MM.1S (cell line): ENCODE measurements around the gene GSTA4.

Source experiments
- DNase-seq: peaks from one replicate; pipeline ENCODE4 v3.0.0-alpha.2; 2015
- H2AFZ ChIP-seq: fragments of 300-600 bp; sonication (generic); 2 replicates; pipeline ENCODE4 v1.6.0; 2016; ENCODE audit warnings: antibody characterized with exemption, low read length
- H3F3A ChIP-seq: fragments of 300-600 bp; sonication (generic); 2 replicates; pipeline ENCODE4 v1.6.1; 2016; ENCODE audit warnings: mild to moderate bottlenecking, antibody characterized with exemption, low read length, moderate library complexity, mixed read lengths; ENCODE audit not compliant: insufficient read depth
- H3K27ac ChIP-seq: fragments of 300-600 bp; sonication (generic); 2 replicates; pipeline ENCODE4 v1.5.1; 2016; ENCODE audit warnings: mild to moderate bottlenecking, low read length
- H3K27me3 ChIP-seq: fragments of 300-600 bp; sonication (generic); replicated peaks from 2 replicates; pipeline ENCODE4 v1.6.0; 2016; ENCODE audit warnings: low read length; ENCODE audit not compliant: insufficient read depth
- H3K36me3 ChIP-seq: fragments of 300-600 bp; sonication (generic); replicated peaks from 2 replicates; pipeline ENCODE4 v1.6.1; 2016; ENCODE audit warnings: mild to moderate bottlenecking, low read length, mixed read lengths; ENCODE audit not compliant: insufficient read depth
- H3K4me1 ChIP-seq: fragments of 300-600 bp; sonication (generic); 2 replicates; pipeline ENCODE4 v1.6.1; 2016; ENCODE audit warnings: low read length, mixed read lengths
- H3K4me2 ChIP-seq: fragments of 300-600 bp; sonication (generic); 2 replicates; pipeline ENCODE4 v1.6.0; 2016; ENCODE audit warnings: low read depth, low read length
- H3K4me3 ChIP-seq: fragments of 300-600 bp; sonication (generic); 2 replicates; pipeline ENCODE4 v1.5.1; 2016; ENCODE audit warnings: low read length, mixed read lengths
- H3K79me2 ChIP-seq: fragments of 300-600 bp; sonication (generic); 2 replicates; pipeline ENCODE4 v1.6.1; 2016; ENCODE audit warnings: mixed run types, low read length, mixed read lengths
- H3K9ac ChIP-seq: fragments of 300-600 bp; sonication (generic); 2 replicates; pipeline ENCODE4 v1.6.1; 2016; ENCODE audit warnings: low read length, mixed read lengths
- H3K9me2 ChIP-seq: fragments of 300-600 bp; sonication (generic); replicated peaks from 2 replicates; pipeline ENCODE4 v1.6.1; 2016; ENCODE audit warnings: mild to moderate bottlenecking, low read length, mixed read lengths; ENCODE audit not compliant: insufficient read depth
- H3K9me3 ChIP-seq: fragments of 300-600 bp; sonication (generic); replicated peaks from 2 replicates; pipeline ENCODE4 v1.6.1; 2016; ENCODE audit warnings: mild to moderate bottlenecking, low read length, mixed read lengths; ENCODE audit not compliant: insufficient read depth
- H4K20me1 ChIP-seq: fragments of 300-600 bp; sonication (generic); 2 replicates; pipeline ENCODE4 v1.6.1; 2016; ENCODE audit warnings: mild to moderate bottlenecking, low read length, moderate library complexity, mixed read lengths; ENCODE audit not compliant: insufficient read depth
- CTCF ChIP-seq: fragments of 300-600 bp; sonication (generic); IDR thresholded peaks from 2 replicates; pipeline ENCODE4 v1.5.1; 2016; ENCODE audit warnings: antibody characterized with exemption, low read length, mixed read lengths
- EZH2 ChIP-seq: fragments of 300-600 bp; sonication (generic); optimal IDR thresholded peaks from 2 replicates; pipeline ENCODE3; 2017; ENCODE audit warnings: low read depth, mild to moderate bottlenecking, antibody characterized with exemption, low read length, mixed read lengths
- EZH2phosphoT487 ChIP-seq: fragments of 300-600 bp; sonication (generic); IDR thresholded peaks from 2 replicates; pipeline ENCODE4 v1.6.1; 2018; ENCODE audit warnings: antibody characterized with exemption, low read length

The GSTA4 gene

GRCh38 chr6:52981222-52981900 is 13.7 kb downstream of the GSTA4 start:
- H3K36me3 ChIP-seq, result no peaks in the 10 kb centered on the region
- no peaks in the 10 kb centered on the region for H3K27me3 ChIP-seq
- no peaks in the 10 kb centered on the region for H3K9me3 ChIP-seq
- peaks cover 44% of the 10 kb centered on the region for H3K4me1 ChIP-seq
- H3K4me3 ChIP-seq, result no peak overlapping the region
- H3K27ac ChIP-seq, result no peak overlapping the region
- no peak for DNase-seq
- H3K4me2 ChIP-seq, result no peak overlapping the region
- no peak overlapping the region for H2AFZ ChIP-seq
- no peak overlapping the region for H3K9ac ChIP-seq
- H3K79me2 ChIP-seq, result no peaks in the 10 kb centered on the region
- TF ChIP-seq CTCF, result no peak
- TF ChIP-seq EZH2phosphoT487, result no peak
- TF ChIP-seq EZH2, result no peak
- H3F3A ChIP-seq, result peaks cover 21% of the 10 kb centered on the region
- H3K9me2 ChIP-seq, result no peaks in the 10 kb centered on the region
- no peaks in the 10 kb centered on the region for H4K20me1 ChIP-seq

- Histone ChIP-seq H3K4me1 (peaks cover 12% of the 10 kb centered on the region), H3K9ac (no peak overlapping the region), H3K4me3 (no peak overlapping the region), H2AFZ (0 out of 2 replicates have a peak overlapping the region, but pooled peaks have one; percentile 20), H4K20me1 (no peaks in the 10 kb centered on the region), H3K36me3 (no peaks in the 10 kb centered on the region), H3K4me2 (0 out of 2 replicates have a peak overlapping the region, but pooled peaks have one; percentile 14), H3K27me3 (no peaks in the 10 kb centered on the region), H3K79me2 (no peaks in the 10 kb centered on the region), H3F3A (no peaks in the 10 kb centered on the region), H3K9me3 (no peaks in the 10 kb centered on the region), H3K27ac (no peak overlapping the region; the same call in 1 of the 2 replicates), H3K9me2 (no peaks in the 10 kb centered on the region)
- TF ChIP-seq EZH2 (no peak), CTCF (no peak), EZH2phosphoT487 (no peak)
- DNase-seq, result peak; percentile 32
Observed at GRCh38 chr6:52976591-52977035, 18.5 kb downstream of the GSTA4 start.

- Histone ChIP-seq H3K27me3 (no peaks in the 10 kb centered on the region), H3K79me2 (no peaks in the 10 kb centered on the region), H2AFZ (0 out of 2 replicates have a peak overlapping the region, but pooled peaks have one; percentile 20), H3K9me2 (no peaks in the 10 kb centered on the region), H3K4me3 (no peak overlapping the region), H3K4me2 (0 out of 2 replicates have a peak overlapping the region, but pooled peaks have one; percentile 14), H3K36me3 (no peaks in the 10 kb centered on the region), H3K9me3 (no peaks in the 10 kb centered on the region), H3K9ac (no peak overlapping the region), H4K20me1 (no peaks in the 10 kb centered on the region), H3F3A (no peaks in the 10 kb centered on the region), H3K27ac (no peak overlapping the region; the same call in 1 of the 2 replicates), H3K4me1 (peaks cover 10% of the 10 kb centered on the region)
- DNase-seq, result no peak
- TF ChIP-seq EZH2 (no peak), CTCF (no peak), EZH2phosphoT487 (no peak)
Observed at GRCh38 chr6:52976149-52976548, 18.9 kb downstream of the GSTA4 start.
